ENCODE measurements around the gene CAMKMT. TPM values are rescaled to one million over a fixed set of nuclear protein-coding genes. Genes with fewer than 3 reads are reported as not detected.

The CAMKMT gene
- total RNA-seq, 2 experiments from 2014 or later = 25.7 to 27.4 TPM

DNA sequence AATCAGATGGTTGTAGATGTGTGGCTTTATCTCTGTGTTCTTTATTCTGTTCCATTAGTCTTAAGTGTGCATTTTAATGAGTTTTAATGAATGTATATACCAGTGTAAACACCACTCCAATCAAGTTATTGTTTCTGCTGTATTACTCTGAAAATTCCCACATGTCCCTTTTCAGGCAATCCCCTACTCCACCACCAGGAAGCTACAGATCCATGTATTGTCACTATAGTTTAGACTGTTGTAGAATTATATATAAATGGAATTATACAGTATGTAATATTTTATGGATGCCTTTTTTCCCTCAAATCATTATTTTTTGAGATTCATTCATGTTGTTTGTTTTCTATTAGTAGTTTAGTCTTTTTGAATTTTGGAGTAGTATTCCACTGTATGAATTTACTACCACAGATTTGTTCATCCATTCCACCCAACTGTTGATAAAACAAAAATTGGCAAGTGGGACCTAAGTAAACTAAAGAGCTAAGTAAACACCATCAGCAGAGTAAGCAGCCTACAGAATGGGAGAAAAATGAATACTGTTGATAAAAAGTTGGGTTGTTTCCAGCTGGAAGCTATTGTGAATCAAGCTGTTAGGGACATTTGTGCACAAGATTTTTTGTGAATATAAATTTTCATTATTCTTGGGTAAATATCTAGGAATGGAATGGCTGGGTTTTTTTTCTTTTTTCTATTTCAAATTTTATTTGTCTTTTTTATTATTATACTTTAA lies 262.0 kb downstream of the CAMKMT start:
- H3K36me3 ChIP-seq (ENCODE audit: insufficient read depth, low read length) = no peaks in the 10 kb centered on the region
- no peak overlapping the region for H3K4me2 ChIP-seq (ENCODE audit: low read length)
- intact Hi-C loops (cut with micrococcal nuclease; ENCODE audit: unreplicated experiment) = no loop called here
- ChIA-PET POLR2A (no interaction called here), CTCF (ENCODE audit: unreplicated experiment) (no interaction called here)
- DNase-seq (ENCODE audit: low spot score) = no peak
- BruUV-seq (replicated peaks) = no TSS peak
- no peaks in the 10 kb centered on the region for H4K20me1 ChIP-seq (ENCODE audit: insufficient read depth, low read length)
- H3K4me3 ChIP-seq (ENCODE audit: low read depth, low read length, poor library complexity, severe bottlenecking) = no peak overlapping the region
- TF ChIP-seq, protein P1, sequence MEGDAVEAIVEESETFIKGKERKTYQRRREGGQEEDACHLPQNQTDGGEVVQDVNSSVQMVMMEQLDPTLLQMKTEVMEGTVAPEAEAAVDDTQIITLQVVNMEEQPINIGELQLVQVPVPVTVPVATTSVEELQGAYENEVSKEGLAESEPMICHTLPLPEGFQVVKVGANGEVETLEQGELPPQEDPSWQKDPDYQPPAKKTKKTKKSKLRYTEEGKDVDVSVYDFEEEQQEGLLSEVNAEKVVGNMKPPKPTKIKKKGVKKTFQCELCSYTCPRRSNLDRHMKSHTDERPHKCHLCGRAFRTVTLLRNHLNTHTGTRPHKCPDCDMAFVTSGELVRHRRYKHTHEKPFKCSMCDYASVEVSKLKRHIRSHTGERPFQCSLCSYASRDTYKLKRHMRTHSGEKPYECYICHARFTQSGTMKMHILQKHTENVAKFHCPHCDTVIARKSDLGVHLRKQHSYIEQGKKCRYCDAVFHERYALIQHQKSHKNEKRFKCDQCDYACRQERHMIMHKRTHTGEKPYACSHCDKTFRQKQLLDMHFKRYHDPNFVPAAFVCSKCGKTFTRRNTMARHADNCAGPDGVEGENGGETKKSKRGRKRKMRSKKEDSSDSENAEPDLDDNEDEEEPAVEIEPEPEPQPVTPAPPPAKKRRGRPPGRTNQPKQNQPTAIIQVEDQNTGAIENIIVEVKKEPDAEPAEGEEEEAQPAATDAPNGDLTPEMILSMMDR (conservative IDR thresholded peaks at IDR 0.05; ENCODE audit: low read length) = no peak
- TF ChIP-seq EZH2phosphoT487 (IDR thresholded peaks at IDR 0.05; ENCODE audit: borderline replicate concordance, low read depth, low read length) = no peak
- no peaks in the 10 kb centered on the region for H3K79me2 ChIP-seq (ENCODE audit: insufficient read depth, low read depth, low read length)
- H3K9me3 ChIP-seq (ENCODE audit: low read length) = no peaks in the 10 kb centered on the region
- no peaks in the 10 kb centered on the region for H3K9me2 ChIP-seq (ENCODE audit: insufficient read depth, low read length)
- no peaks in the 10 kb centered on the region for H3K4me1 ChIP-seq (ENCODE audit: insufficient read depth, low read length, poor library complexity, severe bottlenecking)
- no peak overlapping the region for H2AFZ ChIP-seq (ENCODE audit: low read length)
- no peak overlapping the region for H3K27ac ChIP-seq (ENCODE audit: low read depth, low read length, poor library complexity, severe bottlenecking)

DNA sequence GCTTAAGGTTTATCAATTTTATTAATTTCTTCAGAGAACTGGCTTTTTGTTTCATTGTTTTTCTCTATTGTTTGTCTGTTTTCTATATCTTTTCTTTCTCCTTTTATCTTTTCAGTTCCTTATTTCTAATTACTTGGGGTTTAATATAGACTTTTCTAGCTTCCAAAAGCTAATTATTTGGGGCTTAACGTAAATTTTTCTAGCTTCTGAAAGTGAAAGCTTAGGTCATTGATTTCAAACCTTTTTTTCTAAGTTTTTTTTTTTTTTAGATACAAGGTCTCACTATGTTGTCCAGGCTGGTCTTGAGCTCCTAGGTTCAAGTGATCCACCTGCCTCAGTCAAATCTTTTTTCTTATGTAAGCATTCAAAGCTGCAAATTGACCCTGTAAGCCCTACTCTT lies 266.6 kb downstream of the CAMKMT start:
- CTCF ChIA-PET (ENCODE audit: unreplicated experiment) = no interaction called here

More for the DNA sequence above, 266.6 kb downstream of the CAMKMT start:
- intact Hi-C loops (cut with micrococcal nuclease; ENCODE audit: unreplicated experiment) = no loop called here
- H3K27ac ChIP-seq (ENCODE audit: low read depth, low read length, poor library complexity, severe bottlenecking) = no peak overlapping the region
- H4K20me1 ChIP-seq (ENCODE audit: insufficient read depth, low read length) = no peaks in the 10 kb centered on the region
- no peaks in the 10 kb centered on the region for H3K4me1 ChIP-seq (ENCODE audit: insufficient read depth, low read length, poor library complexity, severe bottlenecking)
- no peak for DNase-seq (ENCODE audit: low spot score)
- no peak overlapping the region; the same call in 1 of the 2 replicates for H3K4me2 ChIP-seq (ENCODE audit: low read length)
- H3K79me2 ChIP-seq (ENCODE audit: insufficient read depth, low read depth, low read length) = no peaks in the 10 kb centered on the region
- H2AFZ ChIP-seq (ENCODE audit: low read length) = no peak overlapping the region
- H3K36me3 ChIP-seq (ENCODE audit: insufficient read depth, low read length) = no peaks in the 10 kb centered on the region
- no peaks in the 10 kb centered on the region for H3K9me3 ChIP-seq (ENCODE audit: low read length)
- TF ChIP-seq EZH2phosphoT487 (IDR thresholded peaks at IDR 0.05; ENCODE audit: borderline replicate concordance, low read depth, low read length) = no peak
- TF ChIP-seq, protein P1 (conservative IDR thresholded peaks at IDR 0.05; ENCODE audit: low read length) = no peak
- H3K4me3 ChIP-seq (ENCODE audit: low read depth, low read length, poor library complexity, severe bottlenecking) = no peak overlapping the region
- POLR2A ChIA-PET = interaction anchor here (0.6 to 1.9 kb wide), 3 partner anchors 11 to 891 kb away, joined by 3 to 7 read pairs (median 4); no protein-coding TSS in a partner anchor
- BruUV-seq (replicated peaks) = no TSS peak
- no peaks in the 10 kb centered on the region for H3K9me2 ChIP-seq (ENCODE audit: insufficient read depth, low read length)
